Fibroblast of the aortic adventitia (primary cell): ENCODE results near the gene AFF3. TPM values are rescaled to one million over a fixed set of nuclear protein-coding genes. Genes with fewer than 3 reads are reported as not detected.

Source experiments
- DNase-seq: peaks from one replicate; pipeline ENCODE4 v3.0.0-alpha.2; 2010; ENCODE audit warnings: low read depth
- H3K4me3 ChIP-seq: 2 replicates; pipeline ENCODE4 v1.5.1; 2011; ENCODE audit warnings: low read depth, mild to moderate bottlenecking, control low read depth, low read length, moderate library complexity
- total RNA-seq: library from RNA; depleted of rRNA; stranded (reverse); fragments of >200 nt; gene quantifications from 2 replicates; pipeline ENCODE4 v1.2.3, GENCODE V29; 2012; ENCODE audit warnings: low replicate concordance
- TF ChIP-seq, protein P1 (sequence below): IDR thresholded peaks from 2 replicates; pipeline ENCODE4 v1.5.1; 2011; ENCODE audit warnings: mild to moderate bottlenecking, low read length, control low read depth, inconsistent platforms; ENCODE audit not compliant: insufficient read depth

Gene AFF3
- total RNA-seq, 1 donor, result 4.2 TPM

GRCh38 chr2:99597616-99598015 is 544.8 kb downstream of the AFF3 start:
- DNase-seq, result no peak
- no peak overlapping the region for H3K4me3 ChIP-seq
- TF ChIP-seq, protein P1, sequence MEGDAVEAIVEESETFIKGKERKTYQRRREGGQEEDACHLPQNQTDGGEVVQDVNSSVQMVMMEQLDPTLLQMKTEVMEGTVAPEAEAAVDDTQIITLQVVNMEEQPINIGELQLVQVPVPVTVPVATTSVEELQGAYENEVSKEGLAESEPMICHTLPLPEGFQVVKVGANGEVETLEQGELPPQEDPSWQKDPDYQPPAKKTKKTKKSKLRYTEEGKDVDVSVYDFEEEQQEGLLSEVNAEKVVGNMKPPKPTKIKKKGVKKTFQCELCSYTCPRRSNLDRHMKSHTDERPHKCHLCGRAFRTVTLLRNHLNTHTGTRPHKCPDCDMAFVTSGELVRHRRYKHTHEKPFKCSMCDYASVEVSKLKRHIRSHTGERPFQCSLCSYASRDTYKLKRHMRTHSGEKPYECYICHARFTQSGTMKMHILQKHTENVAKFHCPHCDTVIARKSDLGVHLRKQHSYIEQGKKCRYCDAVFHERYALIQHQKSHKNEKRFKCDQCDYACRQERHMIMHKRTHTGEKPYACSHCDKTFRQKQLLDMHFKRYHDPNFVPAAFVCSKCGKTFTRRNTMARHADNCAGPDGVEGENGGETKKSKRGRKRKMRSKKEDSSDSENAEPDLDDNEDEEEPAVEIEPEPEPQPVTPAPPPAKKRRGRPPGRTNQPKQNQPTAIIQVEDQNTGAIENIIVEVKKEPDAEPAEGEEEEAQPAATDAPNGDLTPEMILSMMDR, result no peak

DNA sequence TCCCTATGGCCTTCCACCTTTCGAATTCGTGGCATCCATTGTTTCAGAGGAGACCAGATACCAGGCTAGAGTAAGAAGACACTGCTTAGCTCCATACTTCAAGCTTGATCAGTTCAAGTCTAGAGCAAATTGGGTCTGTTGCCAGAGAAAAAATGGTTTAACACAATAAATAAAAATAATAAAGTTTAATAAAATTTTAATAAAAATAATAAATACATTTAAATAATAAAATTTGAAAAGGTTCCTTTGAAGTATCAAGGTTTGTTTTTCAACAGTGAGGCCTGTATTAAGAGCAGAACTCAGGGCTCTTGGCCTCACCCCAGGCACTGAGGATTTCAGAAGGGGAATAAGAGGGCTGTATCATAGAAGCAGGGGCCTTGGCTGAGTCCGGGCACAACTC is 547.0 kb downstream of the AFF3 start:
- H3K4me3 ChIP-seq, result no peak overlapping the region
- DNase-seq, result no peak
- TF ChIP-seq, protein P1, result no peak

DNA sequence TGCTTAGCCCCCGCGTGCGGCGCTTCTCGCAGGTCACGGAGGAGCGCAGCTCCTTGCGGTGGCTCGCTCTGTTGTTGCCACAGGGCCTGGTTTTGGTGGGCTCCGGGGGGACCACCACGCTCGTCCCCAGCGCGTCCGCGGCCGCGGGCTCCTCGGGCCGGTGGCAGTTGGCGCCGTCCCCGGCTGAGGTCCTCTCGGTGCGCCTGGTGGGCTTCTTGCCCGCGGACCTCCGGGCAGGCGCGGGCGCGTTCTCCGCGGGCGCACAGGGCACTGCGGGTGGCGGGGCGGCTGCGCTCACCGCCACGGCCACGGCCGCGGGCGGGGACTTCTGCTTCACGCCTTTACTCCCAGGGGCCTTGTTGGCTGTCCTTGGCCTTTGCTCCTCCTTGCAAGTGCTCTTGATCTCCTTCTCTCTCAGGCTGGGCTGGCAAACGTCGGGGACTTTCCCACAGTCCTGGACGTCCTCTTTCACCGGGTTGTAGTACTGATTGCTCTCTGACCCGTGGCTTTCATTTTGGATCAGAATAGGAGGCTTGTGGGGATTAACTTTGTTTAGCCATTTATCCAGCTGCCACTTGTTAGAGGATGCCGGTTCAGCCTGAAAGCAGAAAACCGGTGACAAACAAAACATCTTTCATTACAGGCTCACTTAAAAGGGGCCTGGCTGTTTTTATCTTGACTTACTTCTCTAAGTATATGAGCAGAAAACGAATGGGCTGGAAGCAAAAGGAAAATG is 548.5 kb downstream of the AFF3 start:
- TF ChIP-seq, protein P1, result no peak
- no peak overlapping the region for H3K4me3 ChIP-seq
- no peak for DNase-seq

GRCh38 chr2:99576775-99577174 is 565.6 kb downstream of the AFF3 start:
- no peak for DNase-seq
- TF ChIP-seq, protein P1, result no peak
- H3K4me3 ChIP-seq, result no peak overlapping the region

DNA sequence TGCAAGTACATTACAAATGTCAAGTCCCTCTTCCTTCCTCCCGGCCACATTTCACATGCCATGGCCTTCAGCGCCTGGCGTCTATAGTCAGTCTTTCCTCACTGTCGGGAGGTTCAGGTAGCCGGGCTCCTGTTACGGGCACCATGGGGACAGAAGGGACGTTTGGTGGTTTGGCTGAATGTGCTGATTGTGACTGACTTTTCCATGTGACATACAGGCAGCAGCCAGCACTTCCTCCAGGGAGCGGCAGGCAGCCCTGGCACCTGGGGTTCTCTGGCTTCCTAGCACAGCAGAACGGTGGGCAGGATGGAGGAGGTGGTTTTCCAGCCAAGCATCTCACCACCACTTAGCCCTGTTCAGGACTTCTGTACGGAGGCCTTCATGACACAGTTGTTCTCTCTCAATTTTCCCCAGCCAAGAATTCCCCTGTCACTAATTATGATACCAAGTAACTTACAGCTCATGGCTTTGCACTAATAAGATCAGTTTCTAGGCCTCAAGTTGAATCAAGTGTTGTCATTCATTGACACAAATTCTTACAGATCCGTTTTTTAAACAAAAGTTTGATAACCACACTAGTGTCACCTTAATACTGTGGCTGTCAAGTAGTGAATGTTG is 568.6 kb downstream of the AFF3 start:
- no peak overlapping the region for H3K4me3 ChIP-seq
- TF ChIP-seq, protein P1, result no peak
- no peak for DNase-seq

DNA sequence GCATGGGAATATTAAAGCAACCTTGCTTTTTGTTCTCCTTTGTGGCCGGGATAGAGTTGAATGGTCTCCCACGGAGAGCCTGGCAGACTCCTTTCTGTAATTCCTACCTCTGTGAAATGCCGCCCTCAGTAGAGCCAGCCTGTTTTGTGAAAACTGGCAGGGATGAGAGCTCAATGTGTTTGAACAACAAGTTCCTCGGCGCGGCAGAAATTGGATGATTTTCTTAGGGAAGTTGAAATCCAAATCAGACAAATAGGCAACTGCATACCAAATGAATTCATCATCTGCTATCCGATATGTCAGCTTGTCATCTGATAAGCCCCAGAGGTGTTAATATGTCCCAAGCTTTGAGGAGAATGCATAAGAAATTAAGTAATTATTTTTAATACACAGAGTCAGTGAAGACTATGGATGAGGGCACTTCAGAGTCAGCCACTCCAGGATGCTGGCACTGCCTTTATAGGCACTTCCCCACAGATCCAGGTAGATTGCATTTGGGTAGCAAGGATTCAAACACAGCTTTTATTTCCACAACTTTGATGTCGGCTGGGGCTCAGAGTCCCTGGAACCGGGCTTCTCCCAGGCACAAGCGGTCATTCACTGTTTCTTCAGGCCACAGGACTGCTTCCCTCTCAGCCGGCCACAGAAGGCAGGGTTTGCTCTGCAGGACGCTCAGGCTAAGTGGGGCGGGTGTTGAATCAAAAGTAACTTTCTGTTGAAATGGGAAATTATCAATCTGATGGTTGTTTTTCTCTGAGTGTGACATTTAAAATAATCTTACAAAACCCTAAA is 569.8 kb downstream of the AFF3 start:
- TF ChIP-seq, protein P1, result no peak
- no peak overlapping the region for H3K4me3 ChIP-seq
- no peak for DNase-seq
